ENCODE results near the gene GAK. TPM values are rescaled to one million over a fixed set of nuclear protein-coding genes. Genes with fewer than 3 reads are reported as not detected.

GAK gene
- total and polyA plus RNA-seq, 8 donors = 47.5 to 226 (median 64.8) TPM

DNA sequence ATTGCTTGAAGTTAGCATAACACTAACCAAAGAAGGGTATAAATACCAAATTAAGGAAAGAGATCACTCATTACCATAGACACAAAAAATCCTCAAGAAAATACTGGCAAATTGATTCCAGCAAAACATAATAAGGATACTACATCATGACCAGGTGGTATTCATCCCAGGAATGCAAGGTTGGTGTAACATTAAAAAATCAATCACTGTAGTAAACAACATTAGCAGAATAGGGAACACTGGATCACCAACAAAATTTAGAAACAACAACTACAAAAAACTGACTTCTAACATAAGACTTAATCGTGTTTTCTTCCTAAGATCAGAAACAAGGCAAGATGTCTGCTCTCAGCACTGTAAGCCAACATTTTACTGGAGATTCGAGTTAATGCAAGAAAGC is 14.1 kb downstream of the GAK start:
- H3K4me1 ChIP-seq = no peaks in the 10 kb centered on the region
- TF ChIP-seq, protein P1, sequence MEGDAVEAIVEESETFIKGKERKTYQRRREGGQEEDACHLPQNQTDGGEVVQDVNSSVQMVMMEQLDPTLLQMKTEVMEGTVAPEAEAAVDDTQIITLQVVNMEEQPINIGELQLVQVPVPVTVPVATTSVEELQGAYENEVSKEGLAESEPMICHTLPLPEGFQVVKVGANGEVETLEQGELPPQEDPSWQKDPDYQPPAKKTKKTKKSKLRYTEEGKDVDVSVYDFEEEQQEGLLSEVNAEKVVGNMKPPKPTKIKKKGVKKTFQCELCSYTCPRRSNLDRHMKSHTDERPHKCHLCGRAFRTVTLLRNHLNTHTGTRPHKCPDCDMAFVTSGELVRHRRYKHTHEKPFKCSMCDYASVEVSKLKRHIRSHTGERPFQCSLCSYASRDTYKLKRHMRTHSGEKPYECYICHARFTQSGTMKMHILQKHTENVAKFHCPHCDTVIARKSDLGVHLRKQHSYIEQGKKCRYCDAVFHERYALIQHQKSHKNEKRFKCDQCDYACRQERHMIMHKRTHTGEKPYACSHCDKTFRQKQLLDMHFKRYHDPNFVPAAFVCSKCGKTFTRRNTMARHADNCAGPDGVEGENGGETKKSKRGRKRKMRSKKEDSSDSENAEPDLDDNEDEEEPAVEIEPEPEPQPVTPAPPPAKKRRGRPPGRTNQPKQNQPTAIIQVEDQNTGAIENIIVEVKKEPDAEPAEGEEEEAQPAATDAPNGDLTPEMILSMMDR (IDR thresholded peaks at IDR 0.05) = no peak

DNA sequence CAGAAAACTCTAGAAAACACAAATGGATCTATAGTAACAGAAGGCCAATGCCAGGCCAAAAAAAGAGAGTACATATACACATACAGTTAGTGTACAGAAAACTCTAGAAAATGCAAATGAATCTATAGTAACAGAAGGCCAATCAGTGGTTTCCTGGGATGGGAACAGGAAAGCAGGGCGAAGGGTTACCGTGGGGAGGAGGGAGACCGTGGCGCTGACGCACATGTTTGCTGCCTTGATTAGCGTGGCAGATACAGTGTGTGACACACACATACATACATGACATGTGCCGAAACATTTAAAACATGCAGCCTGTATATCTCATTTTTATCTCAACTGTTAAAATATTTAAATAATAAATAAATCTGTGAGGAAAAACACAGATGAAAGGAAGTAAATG is 14.7 kb downstream of the GAK start:
- no peak overlapping the region for H3K4me3 ChIP-seq
- WGBS, 2 donors = 93 to 96% methylated on average over 7 of the region's 7 CpGs
- no peaks in the 10 kb centered on the region for H3K9me3 ChIP-seq
- intact Hi-C loops (cut with DNase I) = no loop called here
- no peaks in the 10 kb centered on the region for H3K36me3 ChIP-seq
- no peak for ATAC-seq
- H3K4me1 ChIP-seq = no peaks in the 10 kb centered on the region
- H3K27me3 ChIP-seq = no peaks in the 10 kb centered on the region
- TF ChIP-seq, protein P1 (IDR thresholded peaks at IDR 0.05) = no peak
- FAIRE-seq = no peak
- peak in 1 of 6 donors; percentile 17 for DNase-seq
- no peak overlapping the region for H3K27ac ChIP-seq

More for the DNA sequence above, 14.1 kb downstream of the GAK start:
- Histone ChIP-seq H3K9me3 (no peaks in the 10 kb centered on the region), H3K36me3 (no peaks in the 10 kb centered on the region), H3K27me3 (no peaks in the 10 kb centered on the region), H3K27ac (no peak overlapping the region), H3K4me3 (no peak overlapping the region)
- 98 to 100% methylated on average over 2 of the region's 2 CpGs for WGBS, 2 donors
- DNase-seq = no peak
- ATAC-seq = no peak
- FAIRE-seq = no peak
- intact Hi-C loops (cut with DNase I) = no loop called here

DNA sequence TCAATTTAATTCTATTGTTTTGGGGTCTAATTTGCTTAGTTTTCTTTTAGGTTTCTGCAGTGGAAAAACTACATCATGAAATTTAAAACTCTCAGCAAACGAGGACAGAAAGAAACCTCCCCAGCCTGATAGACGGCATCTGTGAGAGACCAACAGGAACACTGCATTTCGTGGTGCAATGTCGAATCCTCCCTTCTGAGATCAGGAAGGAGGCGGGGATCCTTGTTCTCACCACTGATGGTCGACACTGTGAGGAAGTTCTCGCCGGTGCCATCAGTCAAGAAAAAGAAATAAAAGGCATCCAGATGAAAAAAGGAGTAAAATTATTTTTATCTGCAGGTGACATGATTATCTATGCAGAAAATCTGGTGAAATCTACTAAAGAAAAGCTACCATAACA is 16.5 kb downstream of the GAK start:
- FAIRE-seq (no peak), ATAC-seq (peak in 1 of 4 donors; percentile 62), DNase-seq (no peak)
- H3K9me3 ChIP-seq = no peaks in the 10 kb centered on the region
- 73 to 80% methylated on average over 8 of the region's 8 CpGs for WGBS, 2 donors
- no peaks in the 10 kb centered on the region for H3K4me1 ChIP-seq
- H3K4me3 ChIP-seq = no peak overlapping the region
- no peaks in the 10 kb centered on the region for H3K27me3 ChIP-seq
- peaks cover 0 to 4% (median 0%) of the 10 kb centered on the region in 3 donors for H3K36me3 ChIP-seq
- no peak overlapping the region for H3K27ac ChIP-seq
- intact Hi-C loops (cut with DNase I) = no loop called here
- TF ChIP-seq, protein P1 (IDR thresholded peaks at IDR 0.05) = no peak

DNA sequence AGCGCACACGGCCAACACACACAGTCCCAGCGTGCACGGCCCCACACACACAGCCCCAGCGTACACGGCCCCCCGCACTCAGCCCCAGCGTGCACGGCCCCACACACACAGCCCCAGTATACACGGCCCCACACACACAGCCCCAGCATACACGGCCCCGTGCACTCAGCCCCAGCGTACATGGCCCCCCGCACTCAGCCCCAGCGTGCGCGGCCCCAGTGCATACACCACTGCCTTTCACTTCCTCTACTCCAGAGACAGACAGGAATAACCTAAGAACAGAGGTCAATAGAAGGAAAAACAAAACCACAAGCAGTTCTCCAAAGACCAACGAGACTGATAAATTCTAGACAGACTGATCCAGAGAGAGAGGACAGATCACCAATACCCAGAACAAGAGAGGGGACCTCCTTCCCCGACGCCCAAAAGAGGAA is 17.1 kb downstream of the GAK start:
- no peaks in the 10 kb centered on the region for H3K27me3 ChIP-seq
- 83% methylated on average over 20 of the region's 20 CpGs for WGBS, 2 donors
- ATAC-seq (peak in 2 of 4 donors; percentile 44 to 60), DNase-seq (peak in 1 of 6 donors; percentile 20), FAIRE-seq (no peak)
- H3K4me3 ChIP-seq = no peak overlapping the region
- H3K9me3 ChIP-seq = no peaks in the 10 kb centered on the region
- H3K4me1 ChIP-seq = no peaks in the 10 kb centered on the region
- H3K27ac ChIP-seq = no peak overlapping the region
- intact Hi-C loops (cut with DNase I) = no loop called here
- TF ChIP-seq, protein P1 (IDR thresholded peaks at IDR 0.05) = no peak
- peaks cover 0 to 4% (median 0%) of the 10 kb centered on the region in 3 donors for H3K36me3 ChIP-seq

DNA sequence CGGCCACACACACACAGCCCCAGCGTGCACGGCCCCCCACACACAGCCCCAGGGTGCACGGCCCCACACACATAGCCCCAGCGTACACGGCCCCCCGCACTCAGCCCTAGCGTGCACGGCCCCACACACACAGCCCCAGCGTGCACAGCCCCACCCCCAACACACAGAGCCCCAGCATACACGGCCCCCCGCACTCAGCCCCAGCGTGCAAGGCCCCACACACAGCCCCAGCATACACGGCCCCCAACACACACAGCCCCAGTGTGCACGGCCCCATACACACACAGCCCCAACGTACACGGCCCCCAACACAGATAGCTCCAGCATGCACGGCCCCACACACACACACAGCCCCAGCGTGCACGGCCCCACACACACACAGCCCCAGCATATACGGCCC is 17.6 kb downstream of the GAK start:
- WGBS, 2 donors = 84 to 86% methylated on average over 15 to 21 of the region's 21 CpGs
- DNase-seq (peak in 1 of 6 donors; percentile 12), ATAC-seq (no peak), FAIRE-seq (no peak)
- H3K27me3 ChIP-seq = no peaks in the 10 kb centered on the region
- H3K4me3 ChIP-seq = no peak overlapping the region
- intact Hi-C loops (cut with DNase I) = no loop called here
- TF ChIP-seq, protein P1 (IDR thresholded peaks at IDR 0.05) = no peak
- no peaks in the 10 kb centered on the region for H3K9me3 ChIP-seq
- H3K36me3 ChIP-seq = peaks cover 0 to 4% (median 0%) of the 10 kb centered on the region in 3 donors
- no peaks in the 10 kb centered on the region for H3K4me1 ChIP-seq
- no peak overlapping the region for H3K27ac ChIP-seq

Measured in pancreas (tissue), 10 donors.